Endothelial cell of umbilical vein (primary cell): ENCODE measurements around the gene HDAC4.

ENCODE experiments used
- CTCF ChIP-seq, 2 donors: IDR thresholded peaks; 1 replicate in 1 of 2; 2 replicates in 1 of 2; pipeline ENCODE4 v1.5.1; 2011; ENCODE audit warnings: low read length in 2 of 2, mild to moderate bottlenecking in 2 of 2, moderate library complexity in 2 of 2, control low read depth in 1 of 2, inconsistent platforms in 1 of 2, low read depth in 1 of 2; ENCODE audit not compliant: insufficient read depth in 1 of 2; ENCODE audit errors: extremely low read depth in 1 of 2
- EZH2 ChIP-seq: IDR thresholded peaks from 2 replicates; pipeline ENCODE4 v1.6.1; 2012; ENCODE audit warnings: borderline replicate concordance, low read depth, mild to moderate bottlenecking, moderate library complexity, low read length, inconsistent platforms; ENCODE audit not compliant: severe bottlenecking
- FOS ChIP-seq: IDR thresholded peaks from 2 replicates; pipeline ENCODE4 v1.6.1; 2011; ENCODE audit warnings: mild to moderate bottlenecking, low read length, moderate library complexity, borderline replicate concordance; ENCODE audit not compliant: insufficient read depth
- GATA2 ChIP-seq: IDR thresholded peaks from 2 replicates; pipeline ENCODE4 v1.7.0; 2011; ENCODE audit warnings: low read depth, mild to moderate bottlenecking, moderate library complexity, mixed read lengths, low read length; ENCODE audit not compliant: insufficient read length, insufficient read depth
- JUN ChIP-seq: IDR thresholded peaks from 2 replicates; pipeline ENCODE4 v1.6.1; 2011; ENCODE audit warnings: borderline replicate concordance, low read depth; ENCODE audit not compliant: insufficient read length, insufficient read depth
- MYC ChIP-seq: IDR thresholded peaks from one replicate; pipeline ENCODE4 v1.6.1; 2011; ENCODE audit warnings: mild to moderate bottlenecking, low read depth, low read length
- POLR2A ChIP-seq: IDR thresholded peaks from 2 replicates; pipeline ENCODE4 v1.6.1; 2012; ENCODE audit warnings: low read depth, mild to moderate bottlenecking, control low read depth, low read length
- POLR2AphosphoS5 ChIP-seq: IDR thresholded peaks from 2 replicates; pipeline ENCODE4 v1.6.1; 2012; ENCODE audit warnings: low read depth, mild to moderate bottlenecking, control low read depth, low read length, moderate library complexity; ENCODE audit not compliant: insufficient read depth
- TF ChIP-seq, protein P1 (sequence below): IDR thresholded peaks from 2 replicates; pipeline ENCODE4 v1.6.1; 2011; ENCODE audit not compliant: insufficient read depth, insufficient read length

GRCh38 chr2:239151201-239152131 lies 249.4 kb downstream of the HDAC4 start:
- TF ChIP-seq CTCF (IDR thresholded peaks at IDR 0.05; ENCODE audit: extremely low read depth in 1 of 2, insufficient read depth in 1 of 2, low read depth in 1 of 2, low read length in 2 of 2) (no peak), JUN (no peak), POLR2A (no peak), EZH2 (no peak), GATA2 (no peak), POLR2AphosphoS5 (no peak), MYC (no peak), FOS (no peak)
- TF ChIP-seq, protein P1, sequence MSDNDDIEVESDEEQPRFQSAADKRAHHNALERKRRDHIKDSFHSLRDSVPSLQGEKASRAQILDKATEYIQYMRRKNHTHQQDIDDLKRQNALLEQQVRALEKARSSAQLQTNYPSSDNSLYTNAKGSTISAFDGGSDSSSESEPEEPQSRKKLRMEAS = no peak
